ENCODE data around the gene NEDD4L.

GRCh38 chr18:58144671-58145285, 100.8 kb downstream of the NEDD4L start:
- TF ChIP-seq CTCF (IDR thresholded peaks at IDR 0.05) (no peak), EP300 (IDR thresholded peaks at IDR 0.05) (no peak), POLR2A (IDR thresholded peaks at IDR 0.05; ENCODE audit: low read depth) (no peak)

All from esophagus muscularis mucosa (tissue), 4 donors.